Smooth muscle cell (in vitro differentiated cells): ENCODE results near the gene PLEKHG1. TPM values are rescaled to one million over a fixed set of nuclear protein-coding genes. Genes with fewer than 3 reads are reported as not detected.

ENCODE experiments used
- DNase-seq: peaks from one replicate; lab custom pipeline; 2025; ENCODE audit not compliant: unreplicated experiment; lab: John Stamatoyannopoulos, UW
- H2AFZ ChIP-seq: fragments of 200-600 bp; sonication (generic); 2 replicates; pipeline ENCODE4 v1.6.0; 2016; ENCODE audit warnings: antibody characterized with exemption, low read depth, mild to moderate bottlenecking
- H3F3A ChIP-seq: fragments of 200-600 bp; sonication (generic); 2 replicates; pipeline ENCODE4 v1.6.0; 2017; ENCODE audit warnings: antibody characterized with exemption, low read depth
- H3K27ac ChIP-seq: fragments of 200-600 bp; sonication (generic); 2 replicates; pipeline ENCODE4 v1.5.1; 2016; ENCODE audit warnings: low read depth, mild to moderate bottlenecking
- H3K27me3 ChIP-seq: fragments of 200-600 bp; sonication (generic); 2 replicates; pipeline ENCODE4 v1.6.1; 2016; ENCODE audit warnings: low read depth, mild to moderate bottlenecking
- H3K36me3 ChIP-seq: fragments of 200-600 bp; sonication (generic); 2 replicates; pipeline ENCODE4 v1.5.1; 2016; ENCODE audit warnings: low read depth
- H3K4me1 ChIP-seq: fragments of 200-600 bp; sonication (generic); 2 replicates; pipeline ENCODE4 v1.5.1; 2016; ENCODE audit warnings: low read depth
- H3K4me2 ChIP-seq: fragments of 200-600 bp; sonication (generic); 2 replicates; pipeline ENCODE4 v1.6.0; 2016; ENCODE audit warnings: mild to moderate bottlenecking
- H3K4me3 ChIP-seq: fragments of 200-600 bp; sonication (generic); 2 replicates; pipeline ENCODE4 v1.5.1; 2016; ENCODE audit warnings: mild to moderate bottlenecking
- H3K79me2 ChIP-seq: fragments of 200-600 bp; sonication (generic); 2 replicates; pipeline ENCODE4 v1.6.0; 2016; ENCODE audit warnings: low read depth, mild to moderate bottlenecking
- H3K9ac ChIP-seq: fragments of 200-600 bp; sonication (generic); 2 replicates; pipeline ENCODE4 v1.6.0; 2016; ENCODE audit warnings: low read depth
- H3K9me3 ChIP-seq: fragments of 200-600 bp; sonication (generic); replicated peaks from 2 replicates; pipeline ENCODE4 v1.5.1; 2016; ENCODE audit warnings: low read depth
- H4K20me1 ChIP-seq: fragments of 200-600 bp; sonication (generic); 2 replicates; pipeline ENCODE4 v1.6.0; 2016; ENCODE audit warnings: low read depth
- CTCF ChIP-seq: fragments of 200-600 bp; sonication (generic); IDR thresholded peaks from 2 replicates; pipeline ENCODE4 v1.5.1; 2017; ENCODE audit warnings: borderline replicate concordance, mild to moderate bottlenecking, antibody characterized with exemption; ENCODE audit not compliant: insufficient read depth, poor library complexity, severe bottlenecking
- WGBS: methylation state at CpG from one replicate; pipeline ENCODE4 v1.1.7; 2016; ENCODE audit warnings: low lambda C conversion rate; 5-methylcytosine and 5-hydroxymethylcytosine counted together
- polyA plus RNA-seq: library from polyadenylated mRNA; unstranded; fragments of >200 nt; fragmentation: Nextera tagmentation; extraction: Ambion mirVana; gene quantifications from 2 replicates; pipeline ENCODE4 v1.2.1, GENCODE V29; 2016
- total RNA-seq: library from RNA; depleted of rRNA; stranded (reverse); fragments of >200 nt; gene quantifications from 2 replicates; pipeline ENCODE4 v1.2.3, GENCODE V29; 2014

The PLEKHG1 gene
- total RNA-seq = 6.0 and 13.5 TPM in 2 replicates
- 1.5 and 5.4 TPM in 2 replicates for polyA plus RNA-seq

GRCh38 chr6:150599199-150600009 is at the start of gene PLEKHG1:
Gene PLEKHG1, plus strand, starts transcription at chr6:150599885. Its CDS starts 133,797 bp downstream, at chr6:150733682.
- peaks cover 15% of the 10 kb centered on the region for H4K20me1 ChIP-seq
- peak within 1 kb of the TSS; percentile 75 for H3K4me3 ChIP-seq
- 16% methylated on average over 37 of the region's 54 CpGs for WGBS
- no peaks in the 10 kb centered on the region for H3K36me3 ChIP-seq
- H3K27me3 ChIP-seq = peaks cover 84% of the 10 kb centered on the region
- H3K9me3 ChIP-seq = no peaks in the 10 kb centered on the region
- peak within 1 kb of the TSS; percentile 34 for H3K9ac ChIP-seq
- no peaks in the 10 kb centered on the region for H3K79me2 ChIP-seq
- peak; percentile 8 for DNase-seq
- no peaks in the 10 kb centered on the region for H3F3A ChIP-seq
- peaks cover 5% of the 10 kb centered on the region for H3K4me1 ChIP-seq
- TF ChIP-seq CTCF = no peak
- no peak within 1 kb of the TSS for H3K27ac ChIP-seq
- peak within 1 kb of the TSS; percentile 98 for H3K4me2 ChIP-seq
- H2AFZ ChIP-seq = peak within 1 kb of the TSS; percentile 99

- no peaks in the 10 kb centered on the region for H3K36me3 ChIP-seq
- no peaks in the 10 kb centered on the region for H3K9me3 ChIP-seq
- no peak overlapping the region for H2AFZ ChIP-seq
- no peak overlapping the region for H3K4me2 ChIP-seq
- peaks cover 7% of the 10 kb centered on the region for H3K4me1 ChIP-seq
- peaks cover 7% of the 10 kb centered on the region for H3K27me3 ChIP-seq
- no peaks in the 10 kb centered on the region for H3K79me2 ChIP-seq
- no peak overlapping the region for H3K9ac ChIP-seq
- 86% methylated on average over 5 of the region's 5 CpGs for WGBS
- H3K4me3 ChIP-seq = no peak overlapping the region
- peak overlapping the region; percentile 35 for H3K27ac ChIP-seq
- no peak for DNase-seq
- peaks cover 3% of the 10 kb centered on the region for H4K20me1 ChIP-seq
- peaks cover 4% of the 10 kb centered on the region for H3F3A ChIP-seq
- TF ChIP-seq CTCF = no peak
Measured at GRCh38 chr6:150550244-150550643, 49.4 kb upstream of the PLEKHG1 start.

GRCh38 chr6:150557043-150557599 is 42.6 kb upstream of the PLEKHG1 start:
- no peak for DNase-seq

More at GRCh38 chr6:150557043-150557599, 42.6 kb upstream of the PLEKHG1 start:
- 69% methylated on average over 5 of the region's 5 CpGs for WGBS
- Histone ChIP-seq H3K27ac (no peak overlapping the region), H3K27me3 (peaks cover 11% of the 10 kb centered on the region), H3K4me2 (no peak overlapping the region), H3K4me1 (peaks cover 7% of the 10 kb centered on the region), H3F3A (peaks cover 4% of the 10 kb centered on the region), H3K9me3 (no peaks in the 10 kb centered on the region), H3K79me2 (no peaks in the 10 kb centered on the region), H4K20me1 (peaks cover 3% of the 10 kb centered on the region), H3K4me3 (no peak overlapping the region), H3K36me3 (no peaks in the 10 kb centered on the region), H2AFZ (no peak overlapping the region), H3K9ac (no peak overlapping the region)
- TF ChIP-seq CTCF = no peak
